K562 (cell line): ENCODE measurements around the gene CCDC152. TPM values are rescaled to one million over a fixed set of nuclear protein-coding genes. Genes with fewer than 3 reads are reported as not detected.

ENCODE experiments used
- ATAC-seq: fragments of 200-7000 bp; cut with Tn5 transposase; 3 replicates; pipeline ENCODE4 v1.9.1; 2020; ENCODE audit warnings: moderate library complexity
- BruUV-seq: library from RNA; stranded (reverse); fragments of 400-500 nt; replicated peaks from 2 replicates; lab custom pipeline; 2021; lab: Mats Ljungman, UMichigan
- CTCF ChIA-PET: fragments of 300-600 bp; formaldehyde crosslinking; extraction: SDS; loops from one replicate; lab custom pipeline; 2021; ENCODE audit warnings: low intra/inter-chr PET ratio; lab: Yijun Ruan, JAX
- POLR2A ChIA-PET: fragments of 300-600, 350-650 bp; sonication (Branson Sonifier 250); formaldehyde crosslinking; extraction: SDS; loops from one replicate; lab custom pipeline; 2021; ENCODE audit warnings: antibody characterized with exemption, inconsistent platforms; lab: Yijun Ruan, JAX
- DNase-seq, 4 experiments: peaks; one replicate each; pipeline versions ENCODE4 v3.0.0 to v3.0.0-alpha.2; 2011 to 2018; ENCODE audit warnings: low spot score in 3 of 4, mixed read lengths in 3 of 4; ENCODE audit errors: extremely low read depth in 1 of 4
- FAIRE-seq: peaks from 2 replicates; lab custom pipeline; 2011; peaks lifted over from hg19 to GRCh38; lab: Jason Lieb, UNC
- H2AFZ ChIP-seq: 2 replicates; pipeline ENCODE4 v1.6.0; 2011; ENCODE audit warnings: low read depth, low read length, control low read depth, inconsistent platforms
- H3K27ac ChIP-seq: fragments of 200-600 bp; 3 replicates; pipeline ENCODE4 v1.8.0; 2011; ENCODE audit warnings: low read depth, mild to moderate bottlenecking, control low read depth, inconsistent platforms, low read length, moderate library complexity, mixed read lengths; ENCODE audit errors: extremely low read depth
- H3K27me3 ChIP-seq, 2 experiments: fragments of 300-600 bp in 1 of 2; 2 replicates in 1 of 2; 3 replicates in 1 of 2; pipeline versions ENCODE4 v1.6.0 to v1.8.0; 2011; ENCODE audit warnings: inconsistent platforms in 2 of 2, low read length in 2 of 2, mild to moderate bottlenecking in 1 of 2, mixed read lengths in 1 of 2, moderate library complexity in 1 of 2; ENCODE audit not compliant: control insufficient read depth in 2 of 2, insufficient read depth in 2 of 2
- H3K36me3 ChIP-seq: fragments of 300-600 bp; 3 replicates; pipeline ENCODE4 v1.8.0; 2011; ENCODE audit warnings: mild to moderate bottlenecking, low read length, inconsistent platforms; ENCODE audit not compliant: control insufficient read depth, insufficient read depth
- H3K4me1 ChIP-seq, 2 experiments: fragments of 200-600 bp in 1 of 2; replicated peaks in 1 of 2; 2 replicates in 1 of 2; 3 replicates in 1 of 2; pipeline versions ENCODE4 v1.5.1 to v1.8.0; 2011; ENCODE audit warnings: inconsistent platforms in 2 of 2, low read length in 2 of 2, mild to moderate bottlenecking in 1 of 2, mixed read lengths in 1 of 2, moderate library complexity in 1 of 2; ENCODE audit not compliant: control insufficient read depth in 2 of 2, insufficient read depth in 2 of 2
- H3K4me2 ChIP-seq: 2 replicates; pipeline ENCODE4 v1.6.1; 2011; ENCODE audit warnings: low read length, control low read depth, inconsistent platforms, mixed read lengths; ENCODE audit not compliant: insufficient read depth
- H3K4me3 ChIP-seq: fragments of 200-600 bp; sonication (generic), shearing (Covaris generic); 2 replicates; pipeline ENCODE4 v1.5.1; 2016; ENCODE audit warnings: control low read depth, inconsistent platforms
- H3K79me2 ChIP-seq: fragments of 200-600 bp; 3 replicates; pipeline ENCODE4 v1.8.0; 2011; ENCODE audit warnings: low read length, inconsistent platforms; ENCODE audit not compliant: control insufficient read depth, insufficient read depth
- H3K9ac ChIP-seq, 2 experiments: 2 replicates each; pipeline versions ENCODE4 v1.6.0 to v1.6.1; 2011; ENCODE audit warnings: low read depth in 2 of 2, low read length in 2 of 2, control low read depth in 1 of 2, inconsistent platforms in 1 of 2, mild to moderate bottlenecking in 1 of 2, mixed read lengths in 1 of 2; ENCODE audit not compliant: insufficient read depth in 1 of 2
- H3K9me1 ChIP-seq: one replicate; pipeline ENCODE4 v1.6.0; 2011; ENCODE audit warnings: inconsistent platforms, mild to moderate bottlenecking, low read length, moderate library complexity; ENCODE audit not compliant: control insufficient read depth, insufficient read depth
- H3K9me3 ChIP-seq: replicated peaks from 2 replicates; pipeline ENCODE4 v1.5.1; 2011; ENCODE audit warnings: low read depth, low read length, inconsistent platforms; ENCODE audit not compliant: control insufficient read depth, insufficient read depth
- H4K20me1 ChIP-seq: replicated peaks from 2 replicates; pipeline ENCODE4 v1.6.1; 2011; ENCODE audit warnings: low read length, inconsistent platforms, mixed read lengths; ENCODE audit not compliant: control insufficient read depth, insufficient read depth
- ATF1 ChIP-seq, 2 experiments: fragments of 450-650 bp in 1 of 2; IDR thresholded peaks; 2 replicates each; pipeline ENCODE4 v1.6.1; 2016; ENCODE audit warnings: missing compliant biosample characterization in 1 of 2, missing genetic modification characterization in 1 of 2
- BCLAF1 ChIP-seq, 2 experiments: fragments of 450-650 bp in 1 of 2; IDR thresholded peaks; 2 replicates each; pipeline ENCODE4 v1.6.1; 2011 to 2017; ENCODE audit warnings: low read depth in 2 of 2, antibody characterized with exemption in 1 of 2, borderline replicate concordance in 1 of 2, low read length in 1 of 2, mild to moderate bottlenecking in 1 of 2, mixed read lengths in 1 of 2; ENCODE audit not compliant: control insufficient read depth in 1 of 2
- CBX8 ChIP-seq: fragments of 200-600 bp; sonication (generic); IDR thresholded peaks from 2 replicates; pipeline ENCODE4 v1.6.1; 2012; ENCODE audit warnings: borderline replicate concordance, mixed run types, low read depth, mild to moderate bottlenecking, moderate library complexity, mixed read lengths, low read length, control low read depth, inconsistent platforms; ENCODE audit not compliant: poor library complexity, severe bottlenecking; ENCODE audit errors: extremely low read depth
- ILK ChIP-seq: fragments of 450-650 bp; IDR thresholded peaks from 2 replicates; pipeline ENCODE4 v1.6.1; 2016; ENCODE audit warnings: missing genetic modification characterization, low read depth, mild to moderate bottlenecking, missing compliant biosample characterization, moderate library complexity, borderline replicate concordance
- MXD1 ChIP-seq: fragments of 250-450 bp; sonication (Bioruptor Pico); IDR thresholded peaks from 2 replicates; pipeline ENCODE4 v1.8.0; 2021; ENCODE audit warnings: borderline replicate concordance, mild to moderate bottlenecking, moderate library complexity; ENCODE audit not compliant: poor library complexity, severe bottlenecking
- NBN ChIP-seq: fragments of 450-650 bp; IDR thresholded peaks from 2 replicates; pipeline ENCODE4 v1.6.1; 2016; ENCODE audit warnings: low read depth, mild to moderate bottlenecking
- PHB ChIP-seq: fragments of 250-450 bp; sonication (Bioruptor Pico); IDR thresholded peaks from 2 replicates; pipeline ENCODE4 v1.5.0; 2021
- PHF20 ChIP-seq: fragments of 450-650 bp; IDR thresholded peaks from 2 replicates; pipeline ENCODE4 v1.6.1; 2018; ENCODE audit not compliant: partially characterized antibody
- POLR2H ChIP-seq: IDR thresholded peaks from 2 replicates; pipeline ENCODE4 v1.6.1; 2016; ENCODE audit warnings: missing genetic modification characterization, low read depth, mild to moderate bottlenecking, control low read depth, missing compliant biosample characterization, moderate library complexity
- RBM25 ChIP-seq: fragments of 200-400 bp; formaldehyde crosslinking; IDR thresholded peaks from 2 replicates; pipeline ENCODE4 v1.6.1; 2018; ENCODE audit warnings: low read length, low read depth, moderate library complexity; ENCODE audit not compliant: severe bottlenecking
- SMAD4 ChIP-seq: fragments of 250-450 bp; sonication (Bioruptor Pico); conservative IDR thresholded peaks from 2 replicates; pipeline ENCODE4 v1.8.0; 2021; ENCODE audit warnings: inconsistent platforms, mild to moderate bottlenecking, moderate library complexity
- ZBED1 ChIP-seq: IDR thresholded peaks from 2 replicates; pipeline ENCODE4 v1.6.1; 2014
- ZKSCAN3 ChIP-seq: fragments of 250-450 bp; sonication (Bioruptor Pico); IDR thresholded peaks from 2 replicates; pipeline ENCODE4 v1.4.0; 2020
- ZNF212 ChIP-seq: fragments of 450-650 bp; formaldehyde crosslinking; IDR thresholded peaks from 2 replicates; pipeline ENCODE4 v1.4.0; 2020; ENCODE audit warnings: mild to moderate bottlenecking
- ZNF282 ChIP-seq: sonication (generic); formaldehyde crosslinking; IDR thresholded peaks from 2 replicates; pipeline ENCODE4 v1.8.1; 2023; ENCODE audit warnings: missing genetic modification reagents
- WGBS: fragments of 100-300 bp; shearing (Covaris generic); methylation state at CpG from one replicate; pipeline ENCODE4 v1.1.6; 2016; ENCODE audit warnings: low coverage, mixed read lengths; ENCODE audit not compliant: insufficient coverage; ENCODE audit errors: missing lambda C conversion rate; 5-methylcytosine and 5-hydroxymethylcytosine counted together
- in situ Hi-C: fragments of 300-500 bp; cut with MboI; formaldehyde crosslinking; loops from 4 replicates; pipeline ENCODE4 v1.15.0; 2018; ENCODE audit warnings: inconsistent platforms, mixed read lengths
- intact Hi-C: fragments of 100-400 bp; cut with micrococcal nuclease; formaldehyde crosslinking; loops from 2 replicates; pipeline ENCODE4 v1.14.2; 2022
- polyA plus RNA-seq, 8 experiments: library from polyadenylated mRNA; depleted of rRNA in 4 of 8; stranded (reverse) in 5 of 8; unstranded in 3 of 8; fragments of >200 nt; fragmentation: Nextera tagmentation in 2 of 8; fragmentation: Illumina TruSeq in 1 of 8; extraction: Ambion mirVana in 2 of 8; extraction: Trizol in 1 of 8; gene quantifications; 2 replicates each; pipeline versions ENCODE4 v1.2.1 to v1.2.3, GENCODE V29; 2011 to 2014; ENCODE audit warnings: inconsistent platforms in 1 of 8, missing spikeins in 1 of 8
- total RNA-seq, 7 experiments: library from RNA; depleted of rRNA in 6 of 7; stranded (reverse); fragments of >200 nt in 6 of 7; fragmentation: Illumina TruSeq in 2 of 7; extraction: Trizol in 2 of 7; gene quantifications; 2 replicates each; pipeline versions ENCODE4 v1.2.1 to v1.2.3, GENCODE V29; 2011 to 2021; ENCODE audit warnings: low replicate concordance in 1 of 7

CCDC152 gene
- total and polyA plus RNA-seq, 9 of the 15 experiments (the other 6 are each of a cell fraction or from before 2014, with no cell fraction given): 2.5 to 11.6 (median 5.1) TPM

- H3K36me3 ChIP-seq: no peaks in the 10 kb centered on the region
- H2AFZ ChIP-seq: no peak overlapping the region
- H3K9me3 ChIP-seq: no peaks in the 10 kb centered on the region
- WGBS: 56% methylated on average over 22 of the region's 25 CpGs
- no TSS peak for BruUV-seq
- no peak overlapping the region for H3K9ac ChIP-seq
- H3K79me2 ChIP-seq: no peaks in the 10 kb centered on the region
- DNase-seq (no peak), FAIRE-seq (no peak), ATAC-seq (no peak)
- H3K4me2 ChIP-seq: no peak overlapping the region
- no peaks in the 10 kb centered on the region for H3K27me3 ChIP-seq
- ChIA-PET CTCF (no interaction called here), POLR2A (interaction anchor here (0.7 to 0.9 kb wide), 2 partner anchors 22 to 266 kb away, joined by 4 to 5 read pairs; no protein-coding TSS in a partner anchor)
- H4K20me1 ChIP-seq: no peaks in the 10 kb centered on the region
- intact Hi-C loops: no loop called here
- no peak overlapping the region for H3K27ac ChIP-seq
- no peaks in the 10 kb centered on the region for H3K9me1 ChIP-seq
- in situ Hi-C loops: no loop called here
- no peak for TF ChIP-seq BCLAF1 (IDR thresholded peaks at IDR 0.05; ENCODE audit: borderline replicate concordance in 1 of 2, control insufficient read depth in 1 of 2, low read depth in 2 of 2, low read length in 1 of 2)
- TF ChIP-seq ZNF282 (CRISPR knock-in tag): no peak
- TF ChIP-seq ATF1 (CRISPR knock-in tag; IDR thresholded peaks at IDR 0.05): no peak
- no peak for TF ChIP-seq ATF1 (tag; IDR thresholded peaks at IDR 0.05)
- no peak for TF ChIP-seq NBN
- TF ChIP-seq RBM25: no peak
- no peak for TF ChIP-seq PHF20
- no peak for TF ChIP-seq POLR2H
- TF ChIP-seq MXD1 (CRISPR knock-in tag): no peak
- no peak for TF ChIP-seq CBX8
- no peak for TF ChIP-seq ZKSCAN3 (CRISPR knock-in tag)
- no peak for TF ChIP-seq ZNF212
- TF ChIP-seq PHB (CRISPR knock-in tag): no peak
- TF ChIP-seq SMAD4 (CRISPR knock-in tag): no peak
- TF ChIP-seq ILK (tag): no peak
- TF ChIP-seq ZBED1: no peak
- H3K4me3 ChIP-seq: no peak overlapping the region
- H3K4me1 ChIP-seq: peaks cover 4 to 10% of the 10 kb centered on the region in 2 experiments; a peak in 3 of 5 replicates
Observed at GRCh38 chr5:42836070-42836769, 79.6 kb downstream of the CCDC152 start.
